ENCODE measurements around the gene SDK1.

Gene SDK1

GRCh38 chr7:4237296-4238235, 936.5 kb downstream of the SDK1 start:
- no peak overlapping the region for H2BK12ac ChIP-seq (ENCODE audit: low read length)
- H3K14ac ChIP-seq (ENCODE audit: low read length), result no peak overlapping the region
- no peak overlapping the region for H3K27ac ChIP-seq (replicated peaks; ENCODE audit: low read length)

GRCh38 chr7:4238861-4239260, 937.8 kb downstream of the SDK1 start:
- Histone ChIP-seq H2BK15ac (ENCODE audit: low read length) (no peak overlapping the region), H2BK12ac (ENCODE audit: low read length) (no peak overlapping the region), H3K9ac (ENCODE audit: low read depth, low read length, poor library complexity) (no peak overlapping the region), H2AK5ac (ENCODE audit: low read depth, low read length) (no peak overlapping the region), H2BK5ac (ENCODE audit: low read length) (no peak overlapping the region), H3K27me3 (ENCODE audit: control insufficient read depth in 3 of 3, insufficient read depth in 3 of 3, low read depth in 1 of 3, low read length in 3 of 3) (no peaks in the 10 kb centered on the region), H3K79me1 (ENCODE audit: low read depth, low read length) (no peaks in the 10 kb centered on the region), H3K36me3 (replicated peaks in 1 of 2; ENCODE audit: control insufficient read depth in 2 of 2, insufficient read depth in 2 of 2, low read length in 2 of 2) (peaks cover 0 to 2% of the 10 kb centered on the region in 2 donors), H3K23ac (ENCODE audit: low read depth, low read length, poor library complexity) (no peak overlapping the region), H3K4me2 (ENCODE audit: insufficient read depth, low read length, poor library complexity, severe bottlenecking) (no peak overlapping the region), H3K4ac (ENCODE audit: low read length) (no peak overlapping the region), H3K4me3 (ENCODE audit: low read length in 2 of 2) (no peak overlapping the region), H4K91ac (ENCODE audit: low read depth, low read length, poor library complexity) (no peak overlapping the region), H3K18ac (ENCODE audit: low read length) (no peak overlapping the region), H2AFZ (ENCODE audit: low read length) (no peak overlapping the region), H3K4me1 (ENCODE audit: control insufficient read depth in 2 of 2, insufficient read depth in 1 of 2, low read depth in 1 of 2, low read length in 2 of 2) (peaks cover 5 to 7% of the 10 kb centered on the region in 2 donors), H4K8ac (ENCODE audit: low read depth, low read length) (no peak overlapping the region), H3K27ac (replicated peaks; ENCODE audit: low read length) (no peak overlapping the region), H3K14ac (ENCODE audit: low read length) (no peak overlapping the region), H3K9me3 (replicated peaks in 1 of 2; ENCODE audit: control insufficient read depth in 2 of 2, insufficient read depth in 1 of 2, low read depth in 1 of 2, low read length in 2 of 2) (no peaks in the 10 kb centered on the region), H2BK120ac (ENCODE audit: low read depth, low read length) (no peak overlapping the region)
- no peak for DNase-seq (ENCODE audit: low spot score)
- no CpG with 5 or more reads among the region's 5 CpGs for WGBS, 2 donors (ENCODE audit: extremely low coverage in 2 of 2, insufficient read length in 2 of 2, insufficient replicate concordance in 1 of 2)

More at GRCh38 chr7:4237296-4238235, 936.5 kb downstream of the SDK1 start:
- Histone ChIP-seq H2BK5ac (ENCODE audit: low read length) (no peak overlapping the region), H3K4me3 (ENCODE audit: low read length in 2 of 2) (no peak overlapping the region), H2AK5ac (ENCODE audit: low read depth, low read length) (peak overlapping the region; percentile 33), H4K8ac (ENCODE audit: low read depth, low read length) (no peak overlapping the region), H3K36me3 (replicated peaks in 1 of 2; ENCODE audit: control insufficient read depth in 2 of 2, insufficient read depth in 2 of 2, low read length in 2 of 2) (peaks cover 0 to 2% of the 10 kb centered on the region in 2 donors), H3K79me1 (ENCODE audit: low read depth, low read length) (no peaks in the 10 kb centered on the region), H2BK15ac (ENCODE audit: low read length) (peak overlapping the region; percentile 8), H2BK120ac (ENCODE audit: low read depth, low read length) (no peak overlapping the region), H3K18ac (ENCODE audit: low read length) (peak overlapping the region; percentile 59), H4K91ac (ENCODE audit: low read depth, low read length, poor library complexity) (no peak overlapping the region), H3K9ac (ENCODE audit: low read depth, low read length, poor library complexity) (no peak overlapping the region), H3K4me2 (ENCODE audit: insufficient read depth, low read length, poor library complexity, severe bottlenecking) (no peak overlapping the region), H3K27me3 (ENCODE audit: control insufficient read depth in 3 of 3, insufficient read depth in 3 of 3, low read depth in 1 of 3, low read length in 3 of 3) (no peaks in the 10 kb centered on the region), H2AFZ (ENCODE audit: low read length) (no peak overlapping the region), H3K9me3 (replicated peaks in 1 of 2; ENCODE audit: control insufficient read depth in 2 of 2, insufficient read depth in 1 of 2, low read depth in 1 of 2, low read length in 2 of 2) (no peaks in the 10 kb centered on the region), H3K23ac (ENCODE audit: low read depth, low read length, poor library complexity) (no peak overlapping the region), H3K4ac (ENCODE audit: low read length) (no peak overlapping the region), H3K4me1 (ENCODE audit: control insufficient read depth in 2 of 2, insufficient read depth in 1 of 2, low read depth in 1 of 2, low read length in 2 of 2) (peaks cover 5 to 7% of the 10 kb centered on the region in 2 donors)
- WGBS, 2 donors (ENCODE audit: extremely low coverage in 2 of 2, insufficient read length in 2 of 2, insufficient replicate concordance in 1 of 2), result no CpG with 5 or more reads among the region's 25 CpGs
- no peak for DNase-seq (ENCODE audit: low spot score)

GRCh38 chr7:4240042-4240441, 939.0 kb downstream of the SDK1 start:
- Histone ChIP-seq H3K9me3 (replicated peaks in 1 of 2; ENCODE audit: control insufficient read depth in 2 of 2, insufficient read depth in 1 of 2, low read depth in 1 of 2, low read length in 2 of 2) (peaks cover 0 to 3% of the 10 kb centered on the region in 2 donors), H3K18ac (ENCODE audit: low read length) (no peak overlapping the region), H3K4me3 (ENCODE audit: low read length in 2 of 2) (no peak overlapping the region), H3K14ac (ENCODE audit: low read length) (no peak overlapping the region), H2BK12ac (ENCODE audit: low read length) (no peak overlapping the region), H2BK5ac (ENCODE audit: low read length) (no peak overlapping the region), H2BK120ac (ENCODE audit: low read depth, low read length) (no peak overlapping the region), H4K8ac (ENCODE audit: low read depth, low read length) (no peak overlapping the region), H3K4me1 (ENCODE audit: control insufficient read depth in 2 of 2, insufficient read depth in 1 of 2, low read depth in 1 of 2, low read length in 2 of 2) (peaks cover 5 to 7% of the 10 kb centered on the region in 2 donors), H3K36me3 (replicated peaks in 1 of 2; ENCODE audit: control insufficient read depth in 2 of 2, insufficient read depth in 2 of 2, low read length in 2 of 2) (peaks cover 0 to 2% of the 10 kb centered on the region in 2 donors), H3K4me2 (ENCODE audit: insufficient read depth, low read length, poor library complexity, severe bottlenecking) (no peak overlapping the region), H3K4ac (ENCODE audit: low read length) (no peak overlapping the region), H3K9ac (ENCODE audit: low read depth, low read length, poor library complexity) (peak overlapping the region; percentile 65), H3K23ac (ENCODE audit: low read depth, low read length, poor library complexity) (peak overlapping the region; percentile 34), H3K27ac (replicated peaks; ENCODE audit: low read length) (no peak overlapping the region), H3K79me1 (ENCODE audit: low read depth, low read length) (no peaks in the 10 kb centered on the region), H2AK5ac (ENCODE audit: low read depth, low read length) (no peak overlapping the region), H2BK15ac (ENCODE audit: low read length) (no peak overlapping the region), H2AFZ (ENCODE audit: low read length) (no peak overlapping the region), H3K27me3 (ENCODE audit: control insufficient read depth in 3 of 3, insufficient read depth in 3 of 3, low read depth in 1 of 3, low read length in 3 of 3) (no peaks in the 10 kb centered on the region), H4K91ac (ENCODE audit: low read depth, low read length, poor library complexity) (no peak overlapping the region)
- no peak for DNase-seq (ENCODE audit: low spot score)
- no CpG with 5 or more reads among the region's 10 CpGs for WGBS, 2 donors (ENCODE audit: extremely low coverage in 2 of 2, insufficient read length in 2 of 2, insufficient replicate concordance in 1 of 2)

GRCh38 chr7:4240520-4241303, 939.7 kb downstream of the SDK1 start:
- Histone ChIP-seq H2BK120ac (ENCODE audit: low read depth, low read length) (no peak overlapping the region), H3K14ac (ENCODE audit: low read length) (no peak overlapping the region), H3K36me3 (replicated peaks in 1 of 2; ENCODE audit: control insufficient read depth in 2 of 2, insufficient read depth in 2 of 2, low read length in 2 of 2) (peaks cover 0 to 2% of the 10 kb centered on the region in 2 donors), H3K9me3 (replicated peaks in 1 of 2; ENCODE audit: control insufficient read depth in 2 of 2, insufficient read depth in 1 of 2, low read depth in 1 of 2, low read length in 2 of 2) (peaks cover 0 to 3% of the 10 kb centered on the region in 2 donors), H3K18ac (ENCODE audit: low read length) (peak overlapping the region; percentile 39), H3K4me1 (ENCODE audit: control insufficient read depth in 2 of 2, insufficient read depth in 1 of 2, low read depth in 1 of 2, low read length in 2 of 2) (peaks cover 1 to 9% of the 10 kb centered on the region in 2 donors), H2BK12ac (ENCODE audit: low read length) (no peak overlapping the region), H3K27me3 (ENCODE audit: control insufficient read depth in 3 of 3, insufficient read depth in 3 of 3, low read depth in 1 of 3, low read length in 3 of 3) (no peaks in the 10 kb centered on the region), H2BK5ac (ENCODE audit: low read length) (no peak overlapping the region), H3K4me2 (ENCODE audit: insufficient read depth, low read length, poor library complexity, severe bottlenecking) (no peak overlapping the region), H3K9ac (ENCODE audit: low read depth, low read length, poor library complexity) (no peak overlapping the region), H2AK5ac (ENCODE audit: low read depth, low read length) (no peak overlapping the region), H4K8ac (ENCODE audit: low read depth, low read length) (no peak overlapping the region), H3K4me3 (ENCODE audit: low read length in 2 of 2) (no peak overlapping the region), H3K23ac (ENCODE audit: low read depth, low read length, poor library complexity) (peak overlapping the region; percentile 34), H3K4ac (ENCODE audit: low read length) (no peak overlapping the region), H2AFZ (ENCODE audit: low read length) (no peak overlapping the region), H2BK15ac (ENCODE audit: low read length) (no peak overlapping the region), H3K27ac (replicated peaks; ENCODE audit: low read length) (no peak overlapping the region), H4K91ac (ENCODE audit: low read depth, low read length, poor library complexity) (no peak overlapping the region), H3K79me1 (ENCODE audit: low read depth, low read length) (no peaks in the 10 kb centered on the region)
- WGBS, 2 donors (ENCODE audit: extremely low coverage in 2 of 2, insufficient read length in 2 of 2, insufficient replicate concordance in 1 of 2), result no CpG with 5 or more reads among the region's 19 CpGs
- no peak for DNase-seq (ENCODE audit: low spot score)
